Measurements from ENCODE around the gene ALOX5AP. TPM values are rescaled to one million over a fixed set of nuclear protein-coding genes. Genes with fewer than 3 reads are reported as not detected.

ALOX5AP gene
- polyA plus RNA-seq (2014; cell fraction: cytosol; rRNA removed), result not detected in 2 replicates
- not detected in 2 replicates for polyA plus RNA-seq (2014; cell fraction: nucleus; rRNA removed)

GRCh38 chr13:30735025-30735871 lies at the start of gene ALOX5AP:
TSS of gene ALOX5AP (plus strand) at chr13:30735543. CDS start at chr13:30735606, 63 bp downstream.
- DNase-seq (ENCODE audit: low spot score), result no peak

DNA sequence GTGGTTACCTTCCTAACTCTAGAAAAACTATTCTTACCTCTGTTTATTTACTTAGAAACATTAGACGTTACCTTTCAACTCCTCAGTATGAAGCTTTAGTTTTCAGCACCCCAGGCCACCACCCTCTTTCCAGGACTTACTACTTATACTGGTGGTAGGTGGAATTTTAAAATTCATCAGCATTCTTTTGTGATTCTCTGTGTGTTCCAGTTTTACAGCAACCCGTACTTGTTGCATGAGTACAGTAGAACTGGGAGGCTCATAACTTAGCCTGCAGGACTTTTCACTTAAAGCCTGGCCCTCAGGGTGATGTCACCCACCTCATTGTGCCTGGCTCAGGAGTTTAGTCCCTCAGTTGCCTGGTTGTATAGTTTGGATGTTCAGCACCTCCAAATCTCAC lies 49.4 kb upstream of the ALOX5AP start:
- no peak for DNase-seq (ENCODE audit: low spot score)

- DNase-seq (ENCODE audit: low spot score), result no peak
These were observed 47.7 kb upstream of the ALOX5AP start for GRCh38 chr13:30687601-30688000.

GRCh38 chr13:30689752-30690151 lies 45.6 kb upstream of the ALOX5AP start:
- no peak for DNase-seq (ENCODE audit: low spot score)

DNA sequence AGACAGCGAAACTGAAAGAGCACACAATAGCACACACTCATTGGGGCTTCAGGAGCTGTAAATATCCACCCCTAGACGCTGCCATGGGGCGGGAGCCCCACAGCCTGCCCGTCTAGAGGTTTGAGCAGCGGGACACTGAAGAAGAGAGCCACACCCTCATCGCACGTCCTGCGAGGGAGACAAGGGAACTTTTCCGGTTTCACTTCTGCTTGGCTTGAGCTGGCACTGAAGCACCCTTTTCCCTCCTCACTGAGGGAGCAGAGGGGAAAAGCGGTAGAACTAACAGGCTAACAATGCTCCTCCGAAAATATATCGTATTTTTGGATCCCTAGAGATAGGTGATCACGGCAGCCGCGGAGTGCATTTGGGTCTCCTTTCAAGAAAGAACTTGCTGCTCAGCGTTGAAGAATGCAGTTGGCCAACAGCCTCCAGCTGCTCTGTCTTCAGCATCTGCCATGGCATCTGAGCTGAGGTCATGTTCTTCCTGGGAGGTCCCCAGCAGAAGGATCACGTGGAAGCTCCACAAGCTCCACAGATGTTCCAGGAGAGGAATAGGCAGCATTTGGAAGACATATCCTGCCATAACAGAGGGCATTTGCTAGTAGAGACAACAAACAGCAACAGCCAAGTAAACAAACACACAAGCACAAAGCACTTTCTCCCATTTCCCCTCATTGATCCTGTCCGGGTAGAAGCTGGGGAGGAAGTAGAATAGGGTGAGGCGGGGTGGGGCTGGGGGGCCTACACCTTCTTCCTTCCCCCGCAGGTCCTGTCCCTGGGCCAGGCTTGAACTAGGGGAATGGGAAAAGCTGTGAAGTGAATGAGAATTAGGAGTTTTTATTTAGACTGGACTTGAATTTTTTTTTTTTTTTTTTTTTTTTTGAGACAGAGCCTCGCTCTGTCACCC lies 44.8 kb upstream of the ALOX5AP start:
- no peak for DNase-seq (ENCODE audit: low spot score)

GRCh38 chr13:30692113-30692512 lies 43.2 kb upstream of the ALOX5AP start:
- no peak for DNase-seq (ENCODE audit: low spot score)

DNA sequence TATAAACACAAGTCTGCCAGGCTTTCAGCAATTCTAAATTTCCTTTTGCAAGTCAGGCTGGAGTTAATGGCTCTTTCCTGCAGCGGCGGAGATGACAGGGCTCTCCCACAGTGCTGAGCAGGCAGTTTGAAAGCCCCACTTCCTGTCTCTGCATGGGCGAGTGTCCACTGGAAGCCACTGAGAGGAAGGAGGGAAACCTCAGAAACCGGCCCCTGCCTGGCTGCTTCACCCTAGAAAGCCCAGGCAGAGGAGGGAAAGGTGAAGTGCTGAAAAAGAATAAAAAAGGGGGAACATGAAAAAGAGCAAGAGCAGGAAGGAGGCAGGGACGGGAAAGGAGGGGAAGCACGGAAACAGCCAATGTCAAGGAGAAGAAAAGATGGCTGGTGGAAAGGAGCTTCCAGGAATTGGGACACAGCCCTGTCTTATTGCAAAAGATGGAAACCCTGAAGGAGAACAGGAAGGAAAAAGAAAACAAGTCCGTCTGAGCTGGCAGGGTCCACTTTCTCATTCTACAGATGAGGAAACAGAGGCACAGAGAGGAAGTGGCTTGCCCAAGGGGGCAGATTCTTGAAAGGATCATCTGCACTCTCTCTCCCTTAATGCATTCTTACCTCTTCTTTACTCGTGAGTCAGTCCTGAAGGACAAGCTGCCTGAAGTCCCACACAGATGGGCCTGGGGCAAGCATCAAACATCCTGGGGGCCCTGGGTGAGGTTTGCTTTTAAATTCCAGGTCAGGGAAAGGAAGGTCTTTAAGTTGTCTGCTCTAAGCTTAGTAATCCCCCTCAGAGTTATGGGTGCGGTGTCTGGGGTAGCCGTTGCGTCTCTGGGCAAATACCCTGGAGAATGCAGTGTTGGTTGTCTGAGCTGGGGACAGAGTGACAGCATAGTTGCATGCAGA lies 38.8 kb upstream of the ALOX5AP start:
- DNase-seq (ENCODE audit: low spot score), result no peak

GRCh38 chr13:30697177-30697953 lies 38.0 kb upstream of the ALOX5AP start:
- no peak for DNase-seq (ENCODE audit: low spot score)

GRCh38 chr13:30697996-30698401 lies 37.3 kb upstream of the ALOX5AP start:
- no peak for DNase-seq (ENCODE audit: low spot score)

GRCh38 chr13:30698488-30699005 lies 36.8 kb upstream of the ALOX5AP start:
- no peak for DNase-seq (ENCODE audit: low spot score)

GRCh38 chr13:30700364-30700763 lies 35.0 kb upstream of the ALOX5AP start:
- no peak for DNase-seq (ENCODE audit: low spot score)

- no peak for DNase-seq (ENCODE audit: low spot score)
These were observed 33.3 kb upstream of the ALOX5AP start for GRCh38 chr13:30702006-30702405.

DNA sequence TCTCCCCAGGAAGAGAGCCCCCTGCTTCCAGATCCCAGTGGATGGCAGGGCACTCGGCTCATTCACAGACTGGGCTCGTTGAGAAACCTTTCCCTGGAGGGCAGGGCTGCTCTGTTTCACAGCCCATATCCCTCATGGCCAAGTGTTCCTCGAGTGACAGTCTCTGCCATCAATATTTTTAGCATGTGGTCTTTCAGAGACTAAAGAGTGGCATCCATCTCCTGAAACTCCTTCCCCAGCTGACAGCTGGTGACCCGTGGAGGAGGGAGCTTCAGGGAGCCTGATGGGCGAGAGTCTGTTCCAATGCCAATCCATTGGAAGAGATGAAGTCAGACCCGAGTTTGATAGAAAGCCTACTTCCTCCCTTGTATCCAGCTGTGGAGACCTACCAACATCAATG lies 30.7 kb upstream of the ALOX5AP start:
- no peak for DNase-seq (ENCODE audit: low spot score)

DNA sequence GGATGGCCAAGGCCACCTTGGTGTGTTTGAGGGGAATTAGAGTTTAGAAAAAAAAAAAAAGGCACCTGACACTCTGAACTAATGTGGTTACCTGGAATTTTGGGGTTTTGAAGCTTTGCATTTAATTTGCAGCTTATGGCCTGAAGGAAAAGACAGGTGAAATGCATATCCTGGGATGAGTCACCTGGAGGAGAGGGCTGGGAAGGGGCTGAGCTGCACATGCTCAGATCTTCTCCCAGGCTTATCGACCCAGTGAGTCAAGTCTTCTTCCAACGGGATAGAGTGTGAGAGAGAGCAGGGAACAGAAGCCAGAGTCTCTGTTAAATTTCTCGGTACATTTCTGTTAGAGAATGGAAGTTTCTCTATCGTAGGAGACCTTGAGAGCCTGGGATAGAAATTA lies 29.7 kb upstream of the ALOX5AP start:
- no peak for DNase-seq (ENCODE audit: low spot score)

- no peak for DNase-seq (ENCODE audit: low spot score)
These were observed 26.8 kb upstream of the ALOX5AP start for GRCh38 chr13:30708541-30708940.

GRCh38 chr13:30710442-30710841 lies 24.9 kb upstream of the ALOX5AP start:
- no peak for DNase-seq (ENCODE audit: low spot score)

GRCh38 chr13:30711375-30711774 lies 24.0 kb upstream of the ALOX5AP start:
- no peak for DNase-seq (ENCODE audit: low spot score)

DNA sequence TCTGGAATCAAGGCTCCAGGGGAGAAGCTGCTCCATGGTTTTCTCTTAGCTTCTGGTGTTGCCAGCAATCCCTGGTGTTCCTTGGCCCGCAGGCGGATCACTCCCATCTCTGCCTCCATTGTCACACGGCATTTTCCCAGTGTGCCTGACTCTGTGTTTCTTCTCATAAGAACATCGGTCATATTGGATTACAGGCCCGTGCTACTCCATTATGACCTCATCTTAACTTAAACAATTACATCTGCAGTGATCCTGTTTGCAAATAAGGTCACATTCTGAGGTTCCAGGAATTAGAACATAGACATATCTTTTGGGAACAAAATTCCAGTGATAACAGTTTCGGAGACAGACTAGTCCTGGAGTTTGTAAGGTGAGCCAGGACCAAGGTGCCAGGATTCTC lies 23.5 kb upstream of the ALOX5AP start:
- no peak for DNase-seq (ENCODE audit: low spot score)

DNA sequence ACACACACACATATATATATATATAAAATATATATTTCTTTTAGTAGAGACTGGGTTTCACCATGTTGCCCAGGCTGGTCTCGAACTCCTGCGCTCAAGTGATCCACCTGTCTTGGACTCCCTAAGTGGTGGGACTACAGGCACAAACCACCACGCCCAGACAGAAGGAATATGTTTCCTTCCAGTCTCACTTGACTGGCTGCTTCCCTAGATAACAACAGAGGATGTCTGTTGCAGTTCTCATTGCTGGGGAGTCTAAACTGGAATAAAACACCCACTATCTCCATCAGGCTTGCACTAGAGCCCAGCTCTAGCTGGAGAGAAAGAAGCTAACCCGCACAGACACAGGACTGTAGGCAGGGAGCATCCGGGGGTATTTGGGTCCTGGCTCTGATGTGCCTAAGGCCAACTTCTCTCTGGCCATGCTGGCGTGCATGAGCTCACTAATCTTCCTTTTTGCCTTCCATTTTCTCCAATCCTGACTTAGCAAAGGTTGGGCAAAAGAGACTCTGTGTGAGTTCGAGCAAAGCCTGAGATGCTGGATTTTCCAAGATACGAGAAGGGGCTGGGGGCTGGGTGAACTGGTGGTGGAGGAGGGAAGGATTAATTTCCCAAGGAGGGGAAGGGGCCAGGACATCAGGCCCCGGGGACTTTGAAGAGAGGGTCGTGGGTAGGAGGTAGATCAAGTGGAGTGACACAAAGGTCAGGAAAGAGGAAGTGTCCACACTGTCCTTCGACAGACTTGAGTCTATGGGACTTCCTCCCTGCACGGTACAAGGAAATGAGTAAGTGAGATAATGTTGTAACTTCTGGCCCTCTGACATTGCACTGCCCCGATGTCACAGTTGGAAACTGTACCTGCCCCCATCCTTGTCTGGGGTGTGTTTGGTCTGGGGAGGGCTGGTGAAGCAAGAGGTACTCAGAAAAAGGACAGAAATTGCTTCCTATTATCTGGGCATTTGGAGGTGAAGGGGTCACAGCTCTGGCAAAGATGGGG lies 22.5 kb upstream of the ALOX5AP start:
- DNase-seq (ENCODE audit: low spot score), result no peak
